Muscle of leg (tissue), 11 donors: ENCODE measurements around the gene TMEM203. TPM values are rescaled to one million over a fixed set of nuclear protein-coding genes. Genes with fewer than 3 reads are reported as not detected.
"Not testable (repeated sequence)": the region's sequence is repeated elsewhere in the genome, so short reads cannot be mapped to it uniquely, and the experiment has no call there.

Experiments
- DNase-seq: peaks from one replicate; pipeline ENCODE4 v3.0.0; 2013
- H3K27ac ChIP-seq: one replicate; pipeline ENCODE4 v1.5.1; 2013; ENCODE audit warnings: mild to moderate bottlenecking, low read length, control low read depth
- H3K27me3 ChIP-seq: one replicate; pipeline ENCODE4 v1.6.1; 2013; ENCODE audit warnings: low read length; ENCODE audit not compliant: control insufficient read depth, insufficient read depth
- H3K36me3 ChIP-seq: one replicate; pipeline ENCODE4 v1.6.1; 2013; ENCODE audit warnings: low read length; ENCODE audit not compliant: control insufficient read depth, insufficient read depth
- H3K4me1 ChIP-seq: one replicate; pipeline ENCODE4 v1.6.1; 2013; ENCODE audit warnings: low read length; ENCODE audit not compliant: control insufficient read depth, insufficient read depth
- H3K4me3 ChIP-seq: one replicate; pipeline ENCODE4 v1.5.1; 2013; ENCODE audit warnings: low read length, control low read depth
- H3K9me3 ChIP-seq: replicated peaks from 2 replicates; pipeline ENCODE4 v1.6.1; 2013; ENCODE audit warnings: low read depth, low read length; ENCODE audit not compliant: control insufficient read depth
- WGBS: methylation state at CpG from one replicate; pipeline ENCODE4 v1.1.5; 2013; ENCODE audit warnings: missing lambda C conversion rate; ENCODE audit not compliant: insufficient coverage; 5-methylcytosine and 5-hydroxymethylcytosine counted together
- polyA plus RNA-seq, 8 donors: library from polyadenylated mRNA; unstranded; fragments of 120-200 nt; gene quantifications; one replicate each; pipeline versions ENCODE4 v1.2.1 to v1.2.3, GENCODE V29; 2013; ENCODE audit warnings: inconsistent platforms in 1 of 8, low replicate concordance in 1 of 8; ENCODE audit not compliant: insufficient read length in 8 of 8, insufficient read depth in 1 of 8
- total RNA-seq: library from RNA; stranded (reverse); fragments of 120-200 nt; gene quantifications from one replicate; pipeline ENCODE4 v1.2.4, GENCODE V29; 2013

TMEM203 gene
- total and polyA plus RNA-seq, 9 donors, result 25.2 to 38.2 (median 36.3) TPM

DNA sequence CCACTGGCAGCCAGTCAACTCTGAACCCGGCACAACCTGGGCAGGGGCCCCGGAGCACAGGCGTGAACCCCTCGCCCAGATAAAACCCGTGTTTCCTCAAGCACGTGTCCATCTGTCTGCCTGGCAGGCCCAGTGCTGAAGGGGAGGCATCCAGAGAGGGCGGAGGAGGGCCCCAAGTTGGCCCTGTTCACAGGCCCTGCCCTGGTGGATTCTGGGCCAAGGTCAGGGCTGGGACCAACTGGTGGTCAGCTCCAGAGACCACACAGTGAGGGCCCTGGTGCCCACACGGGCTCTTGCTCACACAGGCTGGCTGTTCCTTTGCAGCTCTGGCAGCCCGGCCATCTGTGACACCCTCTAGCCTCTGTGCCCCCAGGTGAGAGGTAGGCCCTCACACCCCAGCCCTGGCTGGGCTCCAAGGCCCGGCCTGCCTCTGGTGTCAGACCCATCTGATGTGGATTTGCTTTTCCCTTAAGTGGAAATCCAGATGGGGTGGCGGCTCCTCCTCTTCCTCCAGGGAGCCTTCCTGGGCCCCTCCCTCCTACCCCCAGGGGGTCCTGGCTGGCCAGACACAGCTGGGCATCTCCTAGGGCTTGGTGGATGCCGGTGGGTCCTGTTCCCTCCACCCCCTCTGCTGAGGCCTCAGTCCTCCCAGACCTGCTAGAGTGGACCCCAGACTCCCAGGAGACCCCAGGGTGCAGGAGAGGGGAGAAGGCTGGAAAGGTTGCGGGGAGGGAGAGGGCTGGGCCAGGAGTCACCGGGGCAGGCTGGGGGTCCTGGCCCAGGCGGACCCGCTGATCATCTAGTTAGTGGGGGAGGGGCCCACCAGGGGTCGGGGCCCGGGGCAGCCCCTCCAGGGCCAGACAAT, 45.1 kb upstream of the TMEM203 start:
- no peaks in the 10 kb centered on the region for H3K27me3 ChIP-seq
- 59% methylated on average over 13 of the region's 18 CpGs for WGBS
- H3K9me3 ChIP-seq, result no peaks in the 10 kb centered on the region
- no peak overlapping the region for H3K4me3 ChIP-seq
- no peak overlapping the region for H3K27ac ChIP-seq
- H3K36me3 ChIP-seq, result no peaks in the 10 kb centered on the region
- H3K4me1 ChIP-seq, result peaks cover 35% of the 10 kb centered on the region
- DNase-seq, result no peak

DNA sequence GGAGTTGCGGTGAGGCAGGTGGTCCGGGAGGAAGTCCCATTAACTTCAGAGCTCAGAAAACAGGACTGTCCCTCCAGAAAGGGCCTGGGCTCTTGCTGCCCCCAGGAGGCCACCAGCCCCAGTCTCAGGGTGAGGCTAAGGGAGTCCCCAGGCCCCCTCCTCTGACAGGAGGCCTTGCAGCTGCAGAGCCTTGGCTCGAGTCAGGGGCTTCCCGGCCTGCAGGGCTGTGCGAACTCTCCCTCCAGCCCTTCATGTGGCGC, 42.4 kb upstream of the TMEM203 start:
- Histone ChIP-seq H3K4me1 (peaks cover 48% of the 10 kb centered on the region), H3K36me3 (peaks cover 14% of the 10 kb centered on the region), H3K27ac (peak overlapping the region; percentile 40), H3K27me3 (no peaks in the 10 kb centered on the region), H3K9me3 (no peaks in the 10 kb centered on the region), H3K4me3 (no peak overlapping the region)
- DNase-seq, result no peak
- 60% methylated on average over 2 of the region's 6 CpGs for WGBS

DNA sequence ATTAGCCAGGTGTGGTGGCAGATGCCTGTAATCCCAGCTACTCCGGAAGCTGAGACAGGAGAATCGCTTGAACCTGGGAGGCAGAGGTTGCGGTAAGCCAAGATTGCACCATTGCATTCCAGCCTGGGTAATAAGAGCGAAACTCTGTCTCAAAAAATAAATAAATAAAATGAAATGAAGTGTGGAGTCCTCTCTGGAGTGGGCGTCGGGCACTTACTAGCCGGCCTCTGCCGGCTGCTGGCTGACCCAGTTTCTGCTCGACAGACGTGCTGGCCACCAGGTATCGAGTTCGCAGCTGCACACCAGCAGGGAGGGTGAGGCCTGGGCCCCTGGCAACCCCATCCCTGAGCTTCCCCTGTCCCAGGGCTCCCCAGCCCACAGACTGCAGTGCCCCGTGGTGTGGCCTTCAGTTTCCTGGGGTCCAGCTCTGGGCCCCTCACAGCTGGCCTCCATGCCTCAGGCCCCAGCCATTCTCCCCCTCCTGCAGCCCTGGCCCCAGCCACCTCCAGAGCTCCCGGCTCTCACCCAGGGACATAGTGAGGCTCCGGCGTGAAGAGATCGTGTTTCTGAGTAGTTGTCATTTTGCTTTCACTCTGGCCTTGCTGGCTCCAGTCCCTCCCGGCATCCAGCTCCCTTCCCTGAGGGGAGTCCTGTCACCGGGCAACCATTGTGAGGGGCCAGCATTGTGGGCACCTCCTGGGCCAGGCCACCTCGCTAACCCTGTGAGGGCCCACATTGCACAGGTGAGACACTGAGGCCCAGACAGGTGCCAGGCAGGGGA, 41.9 kb upstream of the TMEM203 start:
- H3K36me3 ChIP-seq, result peaks cover 19% of the 10 kb centered on the region
- no peak overlapping the region for H3K4me3 ChIP-seq
- 41% methylated on average over 17 of the region's 20 CpGs for WGBS
- DNase-seq, result no peak
- H3K9me3 ChIP-seq, result no peaks in the 10 kb centered on the region
- peak overlapping the region; percentile 40 for H3K27ac ChIP-seq
- H3K4me1 ChIP-seq, result peaks cover 53% of the 10 kb centered on the region
- H3K27me3 ChIP-seq, result no peaks in the 10 kb centered on the region

DNA sequence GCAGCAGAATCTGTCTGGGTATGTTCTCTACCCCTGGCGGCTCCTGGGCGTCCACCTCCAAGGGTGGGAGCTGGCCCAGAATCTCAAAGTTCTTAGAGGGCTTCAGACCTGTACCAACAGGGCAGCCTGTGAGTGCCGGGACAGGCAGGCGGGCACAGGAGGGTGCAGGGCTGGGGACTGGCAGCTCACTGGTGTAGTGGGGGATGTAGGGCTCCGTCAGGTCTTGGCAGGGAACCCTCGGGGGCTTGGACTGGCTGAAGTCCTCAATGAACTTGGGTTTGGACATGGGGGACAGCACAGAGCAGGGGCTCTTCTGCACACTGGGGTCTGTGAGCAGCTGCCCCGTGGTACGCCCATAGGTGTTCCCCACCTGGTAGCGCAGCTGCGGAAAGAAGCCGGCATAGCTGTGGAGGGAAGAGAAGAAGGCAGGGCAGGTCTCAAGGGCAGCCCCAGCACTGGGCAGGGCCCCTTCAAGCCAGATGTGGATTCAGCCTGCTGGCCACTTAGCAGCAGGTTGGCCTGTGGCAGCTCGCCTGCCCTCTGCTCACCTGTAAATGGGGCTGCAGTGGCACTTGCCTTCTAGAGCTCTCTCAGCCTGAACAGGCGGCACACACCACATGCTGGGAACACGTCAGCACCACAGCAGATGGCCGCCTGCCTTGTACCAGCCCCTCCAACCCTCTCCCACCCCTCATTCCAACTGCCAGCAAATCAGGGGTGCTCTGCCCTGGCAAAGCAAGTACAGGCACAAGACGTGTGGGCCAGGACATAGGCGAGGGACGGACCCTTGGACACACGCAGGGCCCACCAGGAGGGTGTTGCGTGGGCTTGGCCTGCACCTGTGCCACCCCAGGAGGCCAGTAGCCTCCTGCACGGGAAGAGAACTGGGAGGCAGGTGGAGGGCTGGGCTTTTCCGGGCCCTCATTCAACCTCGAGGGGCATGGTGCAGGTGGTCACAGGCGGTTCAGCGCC, 40.3 kb upstream of the TMEM203 start:
- H3K4me1 ChIP-seq, result peaks cover 55% of the 10 kb centered on the region
- 82% methylated on average over 24 of the region's 25 CpGs for WGBS

DNA sequence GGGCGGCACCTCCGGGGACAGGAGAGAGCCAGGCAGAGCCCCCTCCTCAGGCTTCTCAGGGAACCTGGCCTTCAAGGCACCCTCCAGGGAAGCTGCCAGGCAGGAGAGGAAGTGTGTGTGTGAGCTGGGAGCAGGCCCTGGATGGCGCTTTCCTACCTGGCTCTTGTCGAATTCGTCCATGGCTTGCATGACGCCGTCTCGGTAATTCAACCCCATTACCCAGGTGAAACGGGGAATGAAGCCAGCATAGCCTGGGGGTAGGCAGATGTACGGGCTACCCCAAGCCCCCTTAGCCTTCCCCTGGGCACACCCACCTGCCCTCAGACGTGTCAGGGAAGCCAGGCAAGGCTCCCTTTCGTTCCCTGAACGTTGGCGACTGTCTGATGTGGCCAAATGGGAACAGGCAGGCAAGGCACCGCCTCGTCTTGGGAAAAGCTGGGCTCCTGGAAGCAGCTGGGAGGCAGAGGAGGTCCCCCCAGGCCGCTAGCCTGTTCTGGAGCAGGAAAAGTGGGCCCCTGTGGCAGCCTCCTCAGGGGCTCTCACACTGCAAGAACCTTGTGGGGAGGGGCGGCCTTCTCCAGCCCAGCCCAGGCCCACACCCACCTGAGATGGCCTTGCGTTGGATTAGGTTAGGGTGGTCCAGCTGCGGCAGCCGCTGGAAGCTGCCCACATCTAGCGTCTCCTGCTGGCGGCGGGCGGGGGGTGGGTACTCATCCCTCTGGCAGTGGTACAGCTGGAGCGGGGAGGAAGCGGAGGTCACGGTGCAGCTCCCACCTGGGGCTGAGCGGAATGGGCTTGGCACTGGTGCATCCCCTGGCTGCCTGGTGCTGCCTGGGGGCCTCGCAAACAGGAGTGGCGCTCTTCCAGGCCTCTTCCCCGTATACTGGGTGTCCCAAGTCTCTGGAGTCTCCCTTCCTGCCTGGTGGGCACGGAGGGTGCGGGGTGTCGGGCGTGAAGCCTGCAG, 39.3 kb upstream of the TMEM203 start:
- Histone ChIP-seq H3K9me3 (no peaks in the 10 kb centered on the region), H3K27ac (no peak overlapping the region), H3K27me3 (no peaks in the 10 kb centered on the region), H3K4me1 (peaks cover 50% of the 10 kb centered on the region), H3K4me3 (no peak overlapping the region), H3K36me3 (peaks cover 25% of the 10 kb centered on the region)
- WGBS, result 42% methylated on average over 29 of the region's 36 CpGs
- no peak for DNase-seq

More for the DNA sequence above, 40.3 kb upstream of the TMEM203 start:
- Histone ChIP-seq H3K36me3 (peaks cover 25% of the 10 kb centered on the region), H3K4me3 (no peak overlapping the region), H3K9me3 (no peaks in the 10 kb centered on the region), H3K27me3 (no peaks in the 10 kb centered on the region), H3K27ac (no peak overlapping the region)
- DNase-seq, result no peak

DNA sequence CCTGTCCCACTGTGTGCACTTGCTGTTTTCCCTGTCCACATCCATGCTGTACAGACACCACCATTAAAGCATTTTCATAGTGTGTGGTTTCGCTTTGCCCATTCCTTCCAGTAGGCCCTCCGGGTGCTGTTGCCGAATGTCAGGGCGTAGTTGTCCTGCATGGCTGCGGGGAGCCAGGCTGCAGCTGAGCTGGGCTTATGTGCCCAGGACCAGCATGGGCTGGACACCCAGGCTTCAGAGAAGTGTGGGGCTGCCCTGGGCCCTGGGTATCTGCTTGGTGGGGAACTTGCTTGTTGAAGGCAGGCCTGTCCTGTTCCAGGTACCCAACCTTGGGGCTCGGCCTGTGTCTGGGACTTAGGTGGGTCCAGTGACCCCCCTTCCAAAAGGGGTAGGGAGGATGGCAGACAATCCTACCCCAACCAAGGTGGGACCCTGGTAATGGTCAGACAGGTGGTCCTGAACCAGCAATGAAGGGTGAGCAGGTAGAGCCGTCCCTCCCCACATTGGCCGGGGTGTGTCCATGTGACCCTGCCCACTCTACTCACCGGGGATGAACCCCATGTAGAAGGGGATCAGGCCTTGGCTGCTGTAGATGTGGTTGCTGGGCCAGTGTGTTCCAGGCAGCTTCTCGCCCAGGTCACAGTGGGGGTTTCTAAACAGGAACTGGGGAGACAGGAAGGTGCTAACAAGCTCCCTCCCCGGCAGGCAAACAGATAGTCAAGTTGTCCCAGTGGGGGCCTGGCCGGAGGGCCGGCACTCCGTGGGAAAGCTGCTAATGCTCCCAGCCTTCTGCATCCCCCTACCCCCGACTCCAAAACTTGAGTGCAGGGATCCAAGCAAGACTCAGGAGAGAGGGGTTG, 38.4 kb upstream of the TMEM203 start:
- H3K4me1 ChIP-seq, result peaks cover 59% of the 10 kb centered on the region
- H3K27ac ChIP-seq, result no peak overlapping the region
- 63% methylated on average over 10 of the region's 15 CpGs for WGBS
- no peak overlapping the region for H3K4me3 ChIP-seq
- H3K9me3 ChIP-seq, result no peaks in the 10 kb centered on the region
- peaks cover 25% of the 10 kb centered on the region for H3K36me3 ChIP-seq
- no peak for DNase-seq
- H3K27me3 ChIP-seq, result no peaks in the 10 kb centered on the region

DNA sequence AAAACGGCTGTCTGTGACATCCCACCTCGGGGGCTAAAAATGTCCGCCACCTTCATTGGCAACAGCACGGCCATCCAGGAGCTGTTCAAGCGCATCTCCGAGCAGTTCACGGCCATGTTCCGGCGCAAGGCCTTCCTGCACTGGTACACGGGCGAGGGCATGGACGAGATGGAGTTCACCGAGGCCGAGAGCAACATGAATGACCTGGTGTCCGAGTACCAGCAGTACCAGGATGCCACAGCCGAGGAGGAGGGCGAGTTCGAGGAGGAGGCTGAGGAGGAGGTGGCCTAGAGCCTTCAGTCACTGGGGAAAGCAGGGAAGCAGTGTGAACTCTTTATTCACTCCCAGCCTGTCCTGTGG, 37.8 kb upstream of the TMEM203 start:
- H3K36me3 ChIP-seq, result peaks cover 25% of the 10 kb centered on the region
- H3K4me3 ChIP-seq, DNase-seq, H3K9me3 ChIP-seq, H3K27ac ChIP-seq, H3K27me3 ChIP-seq: not testable (repeated sequence)
- WGBS, result 93% methylated on average over 7 of the region's 18 CpGs
- peaks cover 65% of the 10 kb centered on the region for H3K4me1 ChIP-seq

DNA sequence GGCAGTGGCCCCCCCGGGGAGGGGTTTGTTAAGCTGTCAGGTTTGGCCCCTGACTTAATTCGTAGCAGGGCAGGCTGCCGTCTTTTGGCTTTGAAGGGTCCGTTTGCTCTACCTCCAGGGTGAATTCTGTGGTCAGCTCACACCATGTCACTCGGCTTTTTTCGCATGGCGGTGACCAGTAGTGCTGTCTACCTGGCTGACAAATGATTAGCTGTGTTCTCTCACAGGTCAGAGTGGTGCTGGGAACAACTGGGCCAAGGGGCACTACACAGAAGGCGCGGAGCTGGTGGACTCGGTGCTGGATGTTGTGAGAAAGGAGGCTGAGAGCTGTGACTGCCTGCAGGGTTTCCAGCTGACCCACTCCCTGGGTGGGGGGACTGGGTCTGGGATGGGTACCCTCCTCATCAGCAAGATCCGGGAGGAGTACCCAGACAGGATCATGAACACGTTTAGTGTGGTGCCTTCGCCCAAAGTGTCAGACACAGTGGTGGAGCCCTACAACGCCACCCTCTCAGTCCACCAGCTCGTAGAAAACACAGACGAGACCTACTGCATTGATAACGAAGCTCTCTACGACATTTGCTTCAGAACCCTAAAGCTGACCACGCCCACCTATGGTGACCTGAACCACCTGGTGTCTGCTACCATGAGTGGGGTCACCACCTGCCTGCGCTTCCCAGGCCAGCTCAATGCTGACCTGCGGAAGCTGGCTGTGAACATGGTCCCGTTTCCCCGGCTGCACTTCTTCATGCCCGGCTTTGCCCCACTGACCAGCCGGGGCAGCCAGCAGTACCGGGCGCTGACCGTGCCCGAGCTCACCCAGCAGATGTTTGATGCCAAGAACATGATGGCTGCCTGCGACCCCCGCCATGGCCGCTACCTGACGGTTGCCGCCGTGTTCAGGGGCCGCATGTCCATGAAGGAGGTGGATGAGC, 37.1 kb upstream of the TMEM203 start:
- peaks cover 68% of the 10 kb centered on the region for H3K4me1 ChIP-seq
- H3K27me3 ChIP-seq, result no peaks in the 10 kb centered on the region
- peak overlapping the region; percentile 23 for H3K27ac ChIP-seq
- peak overlapping the region; percentile 68 for H3K4me3 ChIP-seq
- peaks cover 25% of the 10 kb centered on the region for H3K36me3 ChIP-seq
- H3K9me3 ChIP-seq, result no peaks in the 10 kb centered on the region
- DNase-seq, result no peak
- WGBS, result 78% methylated on average over 35 of the region's 36 CpGs
